HepG2 (cell line): ENCODE measurements around the gene ZPR1. TPM values are rescaled to one million over a fixed set of nuclear protein-coding genes. Genes with fewer than 3 reads are reported as not detected.

Experiments used
- ATF7 ChIP-seq, 2 experiments: fragments of 450-650 bp in 1 of 2; sonication (generic) in 1 of 2; formaldehyde crosslinking in 1 of 2; IDR thresholded peaks; 2 replicates each; pipeline versions ENCODE4 v1.4.0 to v1.6.1; 2016 to 2020; ENCODE audit warnings: antibody characterized with exemption in 1 of 2, mild to moderate bottlenecking in 1 of 2, missing genetic modification reagents in 1 of 2
- FOSL1 ChIP-seq: sonication (generic); formaldehyde crosslinking; IDR thresholded peaks from 2 replicates; pipeline ENCODE4 v1.9.0; 2021; ENCODE audit warnings: missing genetic modification reagents, borderline replicate concordance
- MXI1 ChIP-seq: IDR thresholded peaks from 3 replicates; pipeline ENCODE4 v1.6.1; 2012; ENCODE audit warnings: low read depth, low read length, inconsistent platforms, borderline replicate concordance
- NFE2L2 ChIP-seq: fragments of 150-350 bp; IDR thresholded peaks from 2 replicates; pipeline ENCODE4 v1.6.1; 2014; ENCODE audit warnings: low read length
- NPAS2 ChIP-seq: sonication (generic); formaldehyde crosslinking; IDR thresholded peaks from 2 replicates; pipeline ENCODE4 v1.8.0; 2022; ENCODE audit warnings: mild to moderate bottlenecking, missing genetic modification reagents, borderline replicate concordance
- RBFOX2 ChIP-seq: fragments of 200-400 bp; formaldehyde crosslinking; IDR thresholded peaks from 2 replicates; pipeline ENCODE4 v1.6.1; 2017; ENCODE audit warnings: low read depth, mild to moderate bottlenecking, low read length
- SETDB1 ChIP-seq: sonication (generic); formaldehyde crosslinking; IDR thresholded peaks from 2 replicates; pipeline ENCODE4 v1.5.1; 2020; ENCODE audit warnings: missing genetic modification reagents, mild to moderate bottlenecking, borderline replicate concordance
- SMAD3 ChIP-seq: sonication (generic); formaldehyde crosslinking; IDR thresholded peaks from 2 replicates; pipeline ENCODE4 v1.4.0; 2020; ENCODE audit warnings: missing genetic modification reagents
- TRIM24 ChIP-seq: sonication (generic); formaldehyde crosslinking; IDR thresholded peaks from 2 replicates; pipeline ENCODE4 v1.8.0; 2022; ENCODE audit warnings: mild to moderate bottlenecking, missing genetic modification reagents
- ZMYM3 ChIP-seq: sonication (generic); formaldehyde crosslinking; IDR thresholded peaks from 2 replicates; pipeline ENCODE4 v1.5.1; 2020; ENCODE audit warnings: mild to moderate bottlenecking, missing genetic modification reagents
- ZNF367 ChIP-seq: sonication (generic); formaldehyde crosslinking; IDR thresholded peaks from 2 replicates; pipeline ENCODE4 v1.4.0; 2020; ENCODE audit warnings: missing genetic modification reagents, borderline replicate concordance
- ZNF562 ChIP-seq: sonication (generic); formaldehyde crosslinking; IDR thresholded peaks from 2 replicates; pipeline ENCODE4 v1.8.0; 2022; ENCODE audit warnings: missing genetic modification reagents, borderline replicate concordance
- ZNF598 ChIP-seq: sonication (generic); formaldehyde crosslinking; IDR thresholded peaks from 2 replicates; pipeline ENCODE4 v1.5.1; 2020; ENCODE audit warnings: mild to moderate bottlenecking, missing genetic modification reagents, borderline replicate concordance
- ZNF746 ChIP-seq: sonication (generic); formaldehyde crosslinking; IDR thresholded peaks from 2 replicates; pipeline ENCODE4 v1.8.0; 2022; ENCODE audit warnings: mild to moderate bottlenecking, missing genetic modification reagents
- ZNF772 ChIP-seq: sonication (generic); formaldehyde crosslinking; IDR thresholded peaks from 2 replicates; pipeline ENCODE4 v1.5.0; 2020; ENCODE audit warnings: mild to moderate bottlenecking, missing genetic modification reagents
- ZNF788 ChIP-seq: sonication (generic); formaldehyde crosslinking; IDR thresholded peaks from 2 replicates; pipeline ENCODE4 v1.5.0; 2020; ENCODE audit warnings: mild to moderate bottlenecking, missing genetic modification reagents, borderline replicate concordance
- polyA plus RNA-seq, 8 experiments: library from polyadenylated mRNA; depleted of rRNA in 3 of 8; stranded (reverse) in 7 of 8; unstranded in 1 of 8; fragments of >200 nt; fragmentation: Illumina TruSeq in 4 of 8; extraction: Trizol in 4 of 8; gene quantifications; 2 replicates each; pipeline versions ENCODE4 v1.2.1 to v1.2.3, GENCODE V29; 2011 to 2016; ENCODE audit warnings: low read depth in 4 of 8, missing spikeins in 1 of 8, mixed read lengths in 1 of 8; ENCODE audit not compliant: insufficient read depth in 1 of 8
- total RNA-seq, 5 experiments: library from RNA; depleted of rRNA; stranded (reverse); fragments of >200 nt; fragmentation: Illumina TruSeq; extraction: Trizol; gene quantifications; 2 replicates each; pipeline ENCODE4 v1.2.3, GENCODE V29; 2016; ENCODE audit warnings: low read depth in 1 of 5
- TF ChIP-seq, protein P1 (sequence below): IDR thresholded peaks from 2 replicates; pipeline ENCODE4 v1.6.1; 2012; ENCODE audit warnings: low read length, improper control_type of control experiment
- TF ChIP-seq, protein P2 (sequence below): sonication (generic); formaldehyde crosslinking; IDR thresholded peaks from 2 replicates; pipeline ENCODE4 v1.9.0; 2021; ENCODE audit warnings: missing genetic modification reagents, borderline replicate concordance
- TF ChIP-seq, protein P3 (sequence below): IDR thresholded peaks from 2 replicates; pipeline ENCODE4 v1.6.1; 2012; ENCODE audit warnings: low read depth, low read length, improper control_type of control experiment
- TF ChIP-seq, protein P4 (sequence below): IDR thresholded peaks from 2 replicates; pipeline ENCODE4 v1.6.1; 2016; ENCODE audit warnings: low read depth, borderline replicate concordance

ZPR1 gene
- total and polyA plus RNA-seq, 2 of the 13 experiments (the other 11 are each of a cell fraction or from before 2014, with no cell fraction given), result 40.0 to 79.3 TPM

DNA sequence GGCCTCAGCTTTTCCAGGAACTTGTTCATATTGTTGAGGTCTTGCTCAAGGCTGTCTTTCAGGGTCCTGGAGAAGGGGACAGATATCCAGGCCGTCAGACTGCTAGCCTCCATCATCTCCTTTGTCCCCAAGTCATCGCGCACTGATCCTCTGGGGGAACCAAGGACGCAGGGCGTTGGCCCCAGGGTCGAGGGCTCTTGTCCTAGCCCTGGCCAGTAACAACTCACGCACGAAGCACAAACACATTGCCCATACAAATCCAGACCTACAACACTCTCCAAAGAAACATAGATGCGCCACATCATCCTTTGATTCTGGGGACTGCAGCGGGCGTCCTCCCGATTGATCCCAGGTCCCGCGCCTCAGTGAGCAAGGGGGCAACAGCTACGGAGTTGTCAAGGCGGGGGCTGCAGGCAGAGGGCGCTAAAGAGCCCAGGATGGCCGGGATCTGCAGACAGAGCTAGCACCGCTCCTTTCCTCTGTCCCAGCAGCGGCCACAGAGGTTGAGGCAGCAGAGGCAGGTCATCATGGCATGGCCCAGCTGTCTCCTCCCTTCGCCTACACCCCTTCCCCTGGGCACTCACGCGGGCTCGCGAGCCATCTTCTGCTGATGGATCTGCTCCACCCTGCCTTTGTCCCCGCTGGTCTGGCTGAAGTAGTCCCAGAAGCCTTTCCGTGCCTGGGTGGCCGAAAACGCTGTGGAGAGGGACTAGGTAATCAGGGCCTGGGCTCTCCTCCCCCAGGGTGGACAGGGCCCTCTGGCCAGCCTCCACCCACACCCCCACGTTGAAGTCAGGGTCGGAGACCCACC is 3.4 kb upstream of the ZPR1 start (continued):
- TF ChIP-seq ATF7 (IDR thresholded peaks at IDR 0.05), result no peak
- TF ChIP-seq ATF7 (CRISPR knock-in tag; IDR thresholded peaks at IDR 0.05), result no peak; the same call in 1 of the 2 replicates
- peak; percentile 65; the same call in 1 of the 2 replicates for TF ChIP-seq ZNF772 (CRISPR knock-in tag)
- TF ChIP-seq SETDB1, result no peak
- TF ChIP-seq FOSL1 (CRISPR knock-in tag), result no peak
- no peak for TF ChIP-seq ZNF746 (CRISPR knock-in tag)
- TF ChIP-seq TRIM24, result no peak
- TF ChIP-seq RBFOX2, result no peak
- TF ChIP-seq, protein P1, sequence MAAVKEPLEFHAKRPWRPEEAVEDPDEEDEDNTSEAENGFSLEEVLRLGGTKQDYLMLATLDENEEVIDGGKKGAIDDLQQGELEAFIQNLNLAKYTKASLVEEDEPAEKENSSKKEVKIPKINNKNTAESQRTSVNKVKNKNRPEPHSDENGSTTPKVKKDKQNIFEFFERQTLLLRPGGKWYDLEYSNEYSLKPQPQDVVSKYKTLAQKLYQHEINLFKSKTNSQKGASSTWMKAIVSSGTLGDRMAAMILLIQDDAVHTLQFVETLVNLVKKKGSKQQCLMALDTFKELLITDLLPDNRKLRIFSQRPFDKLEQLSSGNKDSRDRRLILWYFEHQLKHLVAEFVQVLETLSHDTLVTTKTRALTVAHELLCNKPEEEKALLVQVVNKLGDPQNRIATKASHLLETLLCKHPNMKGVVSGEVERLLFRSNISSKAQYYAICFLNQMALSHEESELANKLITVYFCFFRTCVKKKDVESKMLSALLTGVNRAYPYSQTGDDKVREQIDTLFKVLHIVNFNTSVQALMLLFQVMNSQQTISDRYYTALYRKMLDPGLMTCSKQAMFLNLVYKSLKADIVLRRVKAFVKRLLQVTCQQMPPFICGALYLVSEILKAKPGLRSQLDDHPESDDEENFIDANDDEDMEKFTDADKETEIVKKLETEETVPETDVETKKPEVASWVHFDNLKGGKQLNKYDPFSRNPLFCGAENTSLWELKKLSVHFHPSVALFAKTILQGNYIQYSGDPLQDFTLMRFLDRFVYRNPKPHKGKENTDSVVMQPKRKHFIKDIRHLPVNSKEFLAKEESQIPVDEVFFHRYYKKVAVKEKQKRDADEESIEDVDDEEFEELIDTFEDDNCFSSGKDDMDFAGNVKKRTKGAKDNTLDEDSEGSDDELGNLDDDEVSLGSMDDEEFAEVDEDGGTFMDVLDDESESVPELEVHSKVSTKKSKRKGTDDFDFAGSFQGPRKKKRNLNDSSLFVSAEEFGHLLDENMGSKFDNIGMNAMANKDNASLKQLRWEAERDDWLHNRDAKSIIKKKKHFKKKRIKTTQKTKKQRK, result no peak
- TF ChIP-seq NFE2L2, result no peak
- TF ChIP-seq ZMYM3 (CRISPR knock-in tag), result peak; percentile 41; the same call in 1 of the 2 replicates
- TF ChIP-seq, protein P2, sequence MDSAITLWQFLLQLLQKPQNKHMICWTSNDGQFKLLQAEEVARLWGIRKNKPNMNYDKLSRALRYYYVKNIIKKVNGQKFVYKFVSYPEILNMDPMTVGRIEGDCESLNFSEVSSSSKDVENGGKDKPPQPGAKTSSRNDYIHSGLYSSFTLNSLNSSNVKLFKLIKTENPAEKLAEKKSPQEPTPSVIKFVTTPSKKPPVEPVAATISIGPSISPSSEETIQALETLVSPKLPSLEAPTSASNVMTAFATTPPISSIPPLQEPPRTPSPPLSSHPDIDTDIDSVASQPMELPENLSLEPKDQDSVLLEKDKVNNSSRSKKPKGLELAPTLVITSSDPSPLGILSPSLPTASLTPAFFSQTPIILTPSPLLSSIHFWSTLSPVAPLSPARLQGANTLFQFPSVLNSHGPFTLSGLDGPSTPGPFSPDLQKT (CRISPR knock-in tag), result no peak
- TF ChIP-seq ZNF367 (CRISPR knock-in tag), result no peak
- peak; percentile 52; the same call in 1 of the 2 replicates for TF ChIP-seq ZNF598 (CRISPR knock-in tag)
- TF ChIP-seq, protein P3, sequence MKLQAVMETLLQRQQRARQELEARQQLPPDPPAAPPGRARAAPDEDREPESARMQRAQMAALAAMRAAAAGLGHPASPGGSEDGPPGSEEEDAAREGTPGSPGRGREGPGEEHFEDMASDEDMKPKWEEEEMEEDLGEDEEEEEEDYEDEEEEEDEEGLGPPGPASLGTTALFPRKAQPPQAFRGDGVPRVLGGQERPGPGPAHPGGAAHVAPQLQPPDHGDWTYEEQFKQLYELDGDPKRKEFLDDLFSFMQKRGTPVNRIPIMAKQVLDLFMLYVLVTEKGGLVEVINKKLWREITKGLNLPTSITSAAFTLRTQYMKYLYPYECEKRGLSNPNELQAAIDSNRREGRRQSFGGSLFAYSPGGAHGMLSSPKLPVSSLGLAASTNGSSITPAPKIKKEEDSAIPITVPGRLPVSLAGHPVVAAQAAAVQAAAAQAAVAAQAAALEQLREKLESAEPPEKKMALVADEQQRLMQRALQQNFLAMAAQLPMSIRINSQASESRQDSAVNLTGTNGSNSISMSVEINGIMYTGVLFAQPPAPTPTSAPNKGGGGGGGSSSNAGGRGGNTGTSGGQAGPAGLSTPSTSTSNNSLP, result no peak
- peak; percentile 70; the same call in 1 of the 2 replicates for TF ChIP-seq SMAD3 (CRISPR knock-in tag)
- peak; percentile 63; the same call in 2 of the 3 replicates for TF ChIP-seq MXI1
- no peak for TF ChIP-seq NPAS2 (CRISPR knock-in tag)
- no peak for TF ChIP-seq ZNF562 (CRISPR knock-in tag)
- TF ChIP-seq, protein P4, sequence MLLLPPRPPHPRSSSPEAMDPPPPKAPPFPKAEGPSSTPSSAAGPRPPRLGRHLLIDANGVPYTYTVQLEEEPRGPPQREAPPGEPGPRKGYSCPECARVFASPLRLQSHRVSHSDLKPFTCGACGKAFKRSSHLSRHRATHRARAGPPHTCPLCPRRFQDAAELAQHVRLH, result peak; percentile 88
- peak; percentile 74; the same call in 1 of the 2 replicates for TF ChIP-seq ZNF788 (CRISPR knock-in tag)
